ENCODE measurements around the gene MED25.
"Not testable (repeated sequence)": the region's sequence is repeated elsewhere in the genome, so short reads cannot be mapped to it uniquely, and the experiment has no call there.

DNA sequence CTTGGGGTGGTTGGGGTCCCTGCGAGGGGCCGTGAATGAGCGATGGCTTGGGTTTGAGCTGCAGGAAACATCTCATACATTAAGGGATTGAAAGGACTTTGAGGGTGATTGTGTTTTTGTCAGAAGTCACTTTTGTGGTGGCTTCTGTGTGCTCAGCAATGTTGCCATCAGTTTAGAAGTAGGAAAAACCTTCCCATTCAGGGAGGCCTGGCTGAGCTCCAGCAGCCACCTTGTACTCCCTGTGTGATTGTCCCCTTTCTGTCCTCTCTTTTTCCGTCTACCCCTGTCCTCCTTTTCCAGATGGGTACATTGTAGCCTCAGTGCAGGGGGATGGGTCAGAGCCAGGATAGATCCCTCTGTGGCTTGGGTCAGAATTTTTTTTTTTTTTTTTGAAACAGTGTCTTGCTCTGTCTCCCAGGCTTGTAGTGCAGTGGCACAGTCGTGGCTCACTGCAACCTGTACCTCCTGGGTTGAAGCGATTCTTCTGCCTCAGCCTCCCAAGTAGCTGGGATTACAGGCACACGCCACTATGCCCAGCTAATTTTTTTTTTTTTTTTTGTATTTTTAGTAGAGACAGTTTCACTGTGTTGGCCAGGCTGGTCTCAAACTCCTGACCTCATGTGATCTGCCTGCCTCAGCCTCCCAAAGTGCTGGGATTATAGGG lies 1.5 kb downstream of the MED25 start:
- not testable (repeated sequence) for TF ChIP-seq POLR2A, EP300 (IDR thresholded peaks at IDR 0.05)
- TF ChIP-seq, protein P1, sequence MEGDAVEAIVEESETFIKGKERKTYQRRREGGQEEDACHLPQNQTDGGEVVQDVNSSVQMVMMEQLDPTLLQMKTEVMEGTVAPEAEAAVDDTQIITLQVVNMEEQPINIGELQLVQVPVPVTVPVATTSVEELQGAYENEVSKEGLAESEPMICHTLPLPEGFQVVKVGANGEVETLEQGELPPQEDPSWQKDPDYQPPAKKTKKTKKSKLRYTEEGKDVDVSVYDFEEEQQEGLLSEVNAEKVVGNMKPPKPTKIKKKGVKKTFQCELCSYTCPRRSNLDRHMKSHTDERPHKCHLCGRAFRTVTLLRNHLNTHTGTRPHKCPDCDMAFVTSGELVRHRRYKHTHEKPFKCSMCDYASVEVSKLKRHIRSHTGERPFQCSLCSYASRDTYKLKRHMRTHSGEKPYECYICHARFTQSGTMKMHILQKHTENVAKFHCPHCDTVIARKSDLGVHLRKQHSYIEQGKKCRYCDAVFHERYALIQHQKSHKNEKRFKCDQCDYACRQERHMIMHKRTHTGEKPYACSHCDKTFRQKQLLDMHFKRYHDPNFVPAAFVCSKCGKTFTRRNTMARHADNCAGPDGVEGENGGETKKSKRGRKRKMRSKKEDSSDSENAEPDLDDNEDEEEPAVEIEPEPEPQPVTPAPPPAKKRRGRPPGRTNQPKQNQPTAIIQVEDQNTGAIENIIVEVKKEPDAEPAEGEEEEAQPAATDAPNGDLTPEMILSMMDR (IDR thresholded peaks at IDR 0.05): not testable (repeated sequence)
